Liver (tissue), 9 donors: ENCODE measurements around the gene CPNE4. TPM values are rescaled to one million over a fixed set of nuclear protein-coding genes. Genes with fewer than 3 reads are reported as not detected.

Source experiments
- DNase-seq: peaks from one replicate; pipeline ENCODE4 v3.0.0-alpha.2; 2017; ENCODE audit warnings: low spot score
- H3K27ac ChIP-seq, 2 donors: one replicate each; pipeline ENCODE4 v1.7.0; 2013; ENCODE audit warnings: inconsistent platforms in 2 of 2, low read length in 2 of 2, control low read depth in 1 of 2, low read depth in 1 of 2, mild to moderate bottlenecking in 1 of 2
- H3K27me3 ChIP-seq, 4 donors: one replicate each; pipeline versions ENCODE4 v1.6.1 to v1.7.0; 2013; ENCODE audit warnings: low read length in 3 of 4, inconsistent platforms in 1 of 4, mild to moderate bottlenecking in 1 of 4, moderate library complexity in 1 of 4; ENCODE audit not compliant: control insufficient read depth in 4 of 4, insufficient read depth in 4 of 4
- H3K36me3 ChIP-seq, 4 donors: one replicate each; pipeline versions ENCODE4 v1.6.1 to v1.7.0; 2013; ENCODE audit warnings: low read length in 3 of 4, mild to moderate bottlenecking in 3 of 4, low read depth in 1 of 4, moderate library complexity in 1 of 4; ENCODE audit not compliant: control insufficient read depth in 4 of 4, insufficient read depth in 3 of 4
- H3K4me1 ChIP-seq, 4 donors: one replicate each; pipeline versions ENCODE4 v1.6.1 to v1.7.0; 2013; ENCODE audit warnings: low read length in 3 of 4, mild to moderate bottlenecking in 3 of 4, moderate library complexity in 1 of 4; ENCODE audit not compliant: control insufficient read depth in 4 of 4, insufficient read depth in 4 of 4
- H3K4me3 ChIP-seq, 3 donors: one replicate each; pipeline versions ENCODE4 v1.6.1 to v1.7.0; 2013; ENCODE audit warnings: low read length in 3 of 3, control low read depth in 1 of 3, low read depth in 1 of 3, mild to moderate bottlenecking in 1 of 3
- H3K9ac ChIP-seq, 2 donors: one replicate each; pipeline ENCODE4 v1.7.0; 2013; ENCODE audit warnings: low read length in 2 of 2, mild to moderate bottlenecking in 2 of 2, moderate library complexity in 2 of 2, control low read depth in 1 of 2, low read depth in 1 of 2
- H3K9me3 ChIP-seq, 4 donors: one replicate each; pipeline versions ENCODE4 v1.6.1 to v1.7.0; 2013; ENCODE audit warnings: low read length in 3 of 4; ENCODE audit not compliant: control insufficient read depth in 4 of 4
- ATF3 ChIP-seq: IDR thresholded peaks from 2 replicates; pipeline ENCODE4 v1.6.1; 2016; ENCODE audit warnings: antibody characterized with exemption
- CTCF ChIP-seq: fragments of 150-350 bp; IDR thresholded peaks from 2 replicates; pipeline ENCODE4 v1.5.1; 2017; ENCODE audit warnings: improper control_type of control experiment, low read depth, low read length; ENCODE audit not compliant: missing input control
- EGR1 ChIP-seq, 2 donors: IDR thresholded peaks; 2 replicates each; pipeline ENCODE4 v1.6.1; 2016 to 2018; ENCODE audit warnings: antibody characterized with exemption in 2 of 2, low read depth in 2 of 2
- FOXA1 ChIP-seq: IDR thresholded peaks from 2 replicates; pipeline ENCODE4 v1.6.1; 2016; ENCODE audit warnings: antibody characterized with exemption
- FOXA2 ChIP-seq: IDR thresholded peaks from 2 replicates; pipeline ENCODE4 v1.6.1; 2016; ENCODE audit warnings: antibody characterized with exemption
- GABPA ChIP-seq, 2 donors: IDR thresholded peaks in 1 of 2; conservative IDR thresholded peaks in 1 of 2; 2 replicates each; pipeline ENCODE4 v1.6.1; 2016; ENCODE audit warnings: antibody characterized with exemption in 2 of 2, mild to moderate bottlenecking in 1 of 2, moderate library complexity in 1 of 2
- HNF4G ChIP-seq: IDR thresholded peaks from 2 replicates; pipeline ENCODE4 v1.6.1; 2016; ENCODE audit warnings: antibody characterized with exemption
- JUND ChIP-seq, 2 donors: IDR thresholded peaks; 2 replicates each; pipeline ENCODE4 v1.6.1; 2016; ENCODE audit warnings: antibody characterized with exemption in 2 of 2
- MAX ChIP-seq: IDR thresholded peaks from 2 replicates; pipeline ENCODE4 v1.6.1; 2016; ENCODE audit warnings: antibody characterized with exemption
- NR2F2 ChIP-seq: IDR thresholded peaks from 2 replicates; pipeline ENCODE4 v1.6.1; 2016; ENCODE audit warnings: antibody characterized with exemption
- RAD21 ChIP-seq, 2 donors: IDR thresholded peaks; 2 replicates each; pipeline ENCODE4 v1.6.1; 2016; ENCODE audit warnings: antibody characterized with exemption in 2 of 2, mild to moderate bottlenecking in 2 of 2
- REST ChIP-seq: IDR thresholded peaks from 2 replicates; pipeline ENCODE4 v1.6.1; 2016; ENCODE audit warnings: antibody characterized with exemption, mild to moderate bottlenecking
- RXRA ChIP-seq, 2 donors: IDR thresholded peaks; 2 replicates each; pipeline ENCODE4 v1.6.1; 2017 to 2018; ENCODE audit warnings: antibody characterized with exemption in 2 of 2, mild to moderate bottlenecking in 1 of 2
- SP1 ChIP-seq: IDR thresholded peaks from 2 replicates; pipeline ENCODE4 v1.6.1; 2018; ENCODE audit warnings: antibody characterized with exemption, mild to moderate bottlenecking
- TAF1 ChIP-seq: conservative IDR thresholded peaks from 2 replicates; pipeline ENCODE4 v1.6.1; 2016; ENCODE audit warnings: antibody characterized with exemption, mild to moderate bottlenecking
- YY1 ChIP-seq: IDR thresholded peaks from 2 replicates; pipeline ENCODE4 v1.6.1; 2016; ENCODE audit warnings: antibody characterized with exemption, mild to moderate bottlenecking
- WGBS: extraction: QIAGEN DNeasy Blood & Tissue Kit; methylation state at CpG from one replicate; pipeline ENCODE4 v1.1.7; 2013; 5-methylcytosine and 5-hydroxymethylcytosine counted together
- polyA plus RNA-seq, 2 donors: library from polyadenylated mRNA; stranded (reverse) in 1 of 2; unstranded in 1 of 2; fragments of 200-250 nt in 1 of 2; fragments of >200 nt in 1 of 2; fragmentation: Nextera tagmentation in 1 of 2; extraction: Ambion mirVana in 1 of 2; gene quantifications; one replicate each; pipeline versions ENCODE4 v1.2.1 to v1.2.3, GENCODE V29; 2013 to 2015
- total RNA-seq, 2 donors: library from RNA; depleted of rRNA; stranded (reverse); fragments of >200 nt; gene quantifications; one replicate each; pipeline ENCODE4 v1.2.3, GENCODE V29; 2014
- donor health status: healthy.
- donor health status: healthy.
- donor health status: healthy.
- donor health status: healthy.
- donor health status: healthy.

The CPNE4 gene
- total and polyA plus RNA-seq, 4 donors, result under 0.01 to 0.03 TPM; not detected in 2

GRCh38 chr3:131849616-131850015, 185.2 kb downstream of the CPNE4 start:
- Histone ChIP-seq H3K4me3 (no peak overlapping the region), H3K9ac (no peak overlapping the region), H3K36me3 (no peaks in the 10 kb centered on the region), H3K27ac (no peak overlapping the region), H3K4me1 (no peaks in the 10 kb centered on the region), H3K9me3 (no peaks in the 10 kb centered on the region), H3K27me3 (peaks cover 0 to 9% (median 0%) of the 10 kb centered on the region in 4 donors)
- TF ChIP-seq MAX (no peak), FOXA2 (no peak), JUND (IDR thresholded peaks at IDR 0.05) (no peak), RXRA (IDR thresholded peaks at IDR 0.05) (no peak), YY1 (no peak), FOXA1 (no peak), NR2F2 (no peak), SP1 (no peak), TAF1 (no peak), RAD21 (IDR thresholded peaks at IDR 0.05) (no peak), REST (no peak)
- 91% methylated on average over 2 of the region's 2 CpGs for WGBS
- DNase-seq, result no peak

- no peaks in the 10 kb centered on the region for H3K9me3 ChIP-seq
- H3K9ac ChIP-seq, result no peak overlapping the region
- no peaks in the 10 kb centered on the region for H3K4me1 ChIP-seq
- peaks cover 0 to 9% (median 0%) of the 10 kb centered on the region in 4 donors for H3K27me3 ChIP-seq
- H3K4me3 ChIP-seq, result no peak overlapping the region
- H3K36me3 ChIP-seq, result no peaks in the 10 kb centered on the region
- no peak for DNase-seq
- TF ChIP-seq GABPA (IDR thresholded peaks at IDR 0.05 in 1 of 2, conservative IDR thresholded peaks at IDR 0.05 in 1 of 2), result no peak
- TF ChIP-seq REST, result no peak
- TF ChIP-seq RXRA (IDR thresholded peaks at IDR 0.05), result no peak
- no peak for TF ChIP-seq MAX
- TF ChIP-seq EGR1 (IDR thresholded peaks at IDR 0.05; ENCODE audit: low read depth in 2 of 2), result no peak
- no peak for TF ChIP-seq ATF3
- TF ChIP-seq FOXA1, result no peak
- no peak for TF ChIP-seq NR2F2
- no peak for TF ChIP-seq FOXA2
- TF ChIP-seq RAD21 (IDR thresholded peaks at IDR 0.05), result no peak
- TF ChIP-seq TAF1, result no peak
- TF ChIP-seq SP1, result no peak
- no peak for TF ChIP-seq HNF4G
- no peak for TF ChIP-seq CTCF
- WGBS, result 65% methylated on average over 1 of the region's 1 CpG
- no peak overlapping the region for H3K27ac ChIP-seq
Observed at GRCh38 chr3:131847966-131848510, 186.8 kb downstream of the CPNE4 start.
